HEK293 (cell line): ENCODE data around the gene GAA.

Experiments
- CTCF ChIA-PET: fragments of 350-600 bp; formaldehyde crosslinking; extraction: SDS; loops from one replicate; lab custom pipeline; 2021; ENCODE audit warnings: antibody characterized with exemption; lab: Yijun Ruan, JAX
- POLR2A ChIA-PET: fragments of 300-600 bp; formaldehyde crosslinking; extraction: SDS; loops from one replicate; lab custom pipeline; 2020; ENCODE audit warnings: antibody characterized with exemption, inconsistent platforms; lab: Yijun Ruan, JAX
- H3K27ac ChIP-seq: fragments of 200-500 bp; sonication (Bioruptor generic); 2 replicates; pipeline ENCODE4 v1.5.1; 2014; ENCODE audit warnings: low read depth, low read length, control low read depth, inconsistent platforms; ENCODE audit errors: extremely low read depth
- H3K36me3 ChIP-seq, 2 experiments: fragments of 200-500 bp in 1 of 2; sonication (Bioruptor generic) in 1 of 2; 1 replicate in 1 of 2; 2 replicates in 1 of 2; pipeline ENCODE4 v1.5.1; 2014 to 2017; ENCODE audit warnings: inconsistent platforms in 2 of 2, low read length in 2 of 2; ENCODE audit not compliant: control insufficient read depth in 2 of 2, insufficient read depth in 1 of 2
- H3K4me1 ChIP-seq: fragments of 200-500 bp; sonication (Bioruptor generic); 2 replicates; pipeline ENCODE4 v1.5.1; 2014; ENCODE audit warnings: mild to moderate bottlenecking, low read length, inconsistent platforms; ENCODE audit not compliant: control insufficient read depth, insufficient read depth
- H3K4me3 ChIP-seq: 2 replicates; pipeline ENCODE4 v1.5.1; 2011; ENCODE audit warnings: low read depth, mild to moderate bottlenecking, control low read depth, low read length, moderate library complexity
- H3K9me3 ChIP-seq: fragments of 200-500 bp; sonication (Bioruptor generic); 2 replicates; pipeline ENCODE4 v1.5.1; 2014; ENCODE audit warnings: low read depth, low read length, inconsistent platforms; ENCODE audit not compliant: control insufficient read depth, insufficient read depth
- BCL11A ChIP-seq: fragments of 450-650 bp; formaldehyde crosslinking; IDR thresholded peaks from 2 replicates; pipeline ENCODE4 v1.5.1; 2016; ENCODE audit warnings: low read depth, missing biosample characterization, missing genetic modification characterization
- ELK4 ChIP-seq: IDR thresholded peaks from 2 replicates; pipeline ENCODE4 v1.6.1; 2011; ENCODE audit warnings: mild to moderate bottlenecking, low read depth, low read length, borderline replicate concordance
- KLF7 ChIP-seq: fragments of 450-650 bp; formaldehyde crosslinking; IDR thresholded peaks from 2 replicates; pipeline ENCODE4 v1.5.1; 2016; ENCODE audit warnings: missing biosample characterization, missing genetic modification characterization, borderline replicate concordance
- PATZ1 ChIP-seq: fragments of 450-650 bp; formaldehyde crosslinking; IDR thresholded peaks from 2 replicates; pipeline ENCODE4 v1.5.1; 2016; ENCODE audit warnings: missing biosample characterization, missing genetic modification characterization
- PRDM1 ChIP-seq: fragments of 450-650 bp; formaldehyde crosslinking; IDR thresholded peaks from 2 replicates; pipeline ENCODE4; 2016; ENCODE audit warnings: missing biosample characterization, missing genetic modification characterization
- SCRT2 ChIP-seq: fragments of 450-650 bp; formaldehyde crosslinking; IDR thresholded peaks from 2 replicates; pipeline ENCODE4 v1.5.1; 2016; ENCODE audit warnings: missing biosample characterization, missing genetic modification characterization
- SP3 ChIP-seq: fragments of 450-650 bp; formaldehyde crosslinking; IDR thresholded peaks from 2 replicates; pipeline ENCODE4 v1.5.1; 2016; ENCODE audit warnings: missing biosample characterization, missing genetic modification characterization
- ZBTB1 ChIP-seq: fragments of 450-650 bp; formaldehyde crosslinking; IDR thresholded peaks from 2 replicates; pipeline ENCODE4 v1.5.1; 2016; ENCODE audit warnings: missing biosample characterization, missing genetic modification characterization
- ZFP69B ChIP-seq: fragments of 450-650 bp; formaldehyde crosslinking; IDR thresholded peaks from 2 replicates; pipeline ENCODE4 v1.5.1; 2016; ENCODE audit warnings: missing biosample characterization, missing genetic modification characterization
- ZNF121 ChIP-seq: fragments of 450-650 bp; formaldehyde crosslinking; IDR thresholded peaks from 2 replicates; pipeline ENCODE4 v1.5.1; 2016; ENCODE audit warnings: missing biosample characterization, missing genetic modification characterization
- ZNF132 ChIP-seq: fragments of 450-650 bp; formaldehyde crosslinking; IDR thresholded peaks from 2 replicates; pipeline ENCODE4 v1.5.1; 2017; ENCODE audit warnings: missing biosample characterization, missing genetic modification characterization, borderline replicate concordance
- ZNF155 ChIP-seq: fragments of 450-650 bp; formaldehyde crosslinking; IDR thresholded peaks from 2 replicates; pipeline ENCODE4 v1.5.1; 2016; ENCODE audit warnings: missing biosample characterization, missing genetic modification characterization
- ZNF2 ChIP-seq: fragments of 450-650 bp; formaldehyde crosslinking; IDR thresholded peaks from 2 replicates; pipeline ENCODE4 v1.5.1; 2016; ENCODE audit warnings: missing biosample characterization, missing genetic modification characterization
- ZNF221 ChIP-seq: fragments of 450-650 bp; formaldehyde crosslinking; IDR thresholded peaks from 2 replicates; pipeline ENCODE4 v1.5.1; 2017; ENCODE audit warnings: missing biosample characterization, missing genetic modification characterization, borderline replicate concordance
- ZNF341 ChIP-seq: fragments of 450-650 bp; formaldehyde crosslinking; IDR thresholded peaks from 2 replicates; pipeline ENCODE4; 2016; ENCODE audit warnings: low read depth, missing biosample characterization, missing genetic modification characterization
- ZNF394 ChIP-seq: fragments of 450-650 bp; formaldehyde crosslinking; IDR thresholded peaks from 2 replicates; pipeline ENCODE4 v1.5.1; 2016; ENCODE audit warnings: missing biosample characterization, missing genetic modification characterization, mild to moderate bottlenecking, moderate library complexity, borderline replicate concordance
- ZNF521 ChIP-seq: fragments of 450-650 bp; formaldehyde crosslinking; IDR thresholded peaks from 2 replicates; pipeline ENCODE4 v1.5.1; 2017; ENCODE audit warnings: missing biosample characterization, mild to moderate bottlenecking, missing genetic modification characterization
- ZNF571 ChIP-seq: fragments of 450-650 bp; formaldehyde crosslinking; IDR thresholded peaks from 2 replicates; pipeline ENCODE4 v1.5.0; 2017; ENCODE audit warnings: missing biosample characterization, missing genetic modification characterization
- ZNF580 ChIP-seq: fragments of 450-650 bp; formaldehyde crosslinking; IDR thresholded peaks from 2 replicates; pipeline ENCODE4 v1.5.1; 2016; ENCODE audit warnings: missing biosample characterization, missing genetic modification characterization
- ZNF624 ChIP-seq: fragments of 450-650 bp; formaldehyde crosslinking; IDR thresholded peaks from 2 replicates; pipeline ENCODE4 v1.5.1; 2017; ENCODE audit warnings: missing biosample characterization, missing genetic modification characterization
- ZNF645 ChIP-seq: fragments of 450-650 bp; formaldehyde crosslinking; IDR thresholded peaks from 2 replicates; pipeline ENCODE4; 2016; ENCODE audit warnings: missing biosample characterization, missing genetic modification characterization
- ZNF701 ChIP-seq: fragments of 450-650 bp; formaldehyde crosslinking; IDR thresholded peaks from 2 replicates; pipeline ENCODE4 v1.5.1; 2016; ENCODE audit warnings: missing biosample characterization, missing genetic modification characterization
- ZNF843 ChIP-seq: fragments of 450-650 bp; formaldehyde crosslinking; IDR thresholded peaks from 2 replicates; pipeline ENCODE4 v1.5.1; 2016; ENCODE audit warnings: missing biosample characterization, missing genetic modification characterization
- TF ChIP-seq, protein P1 (sequence below): fragments of 450-650 bp; formaldehyde crosslinking; IDR thresholded peaks from 2 replicates; pipeline ENCODE4 v1.5.1; 2016; ENCODE audit warnings: missing biosample characterization, missing genetic modification characterization
- TF ChIP-seq, protein P2 (sequence below): fragments of 450-650 bp; formaldehyde crosslinking; IDR thresholded peaks from 2 replicates; pipeline ENCODE4 v1.5.1; 2017; ENCODE audit warnings: missing biosample characterization, missing genetic modification characterization

Gene GAA

GRCh38 chr17:80147035-80147822 is 45.8 kb downstream of the GAA start, which contains the start of gene EIF4A3 (continued):
- TF ChIP-seq ZNF843 (0 out of 2 replicates have a peak, but pooled peaks have one; percentile 54), KLF7 (tag by site-specific recombination) (peak; percentile 97), ZNF624 (tag by site-specific recombination) (no peak), ZNF580 (tag by site-specific recombination) (0 out of 2 replicates have a peak, but pooled peaks have one; percentile 13), PATZ1 (tag by site-specific recombination) (peak; percentile 75), SP3 (tag by site-specific recombination) (peak; percentile 99), SCRT2 (tag by site-specific recombination) (no peak), ZNF121 (peak; percentile 67; the same call in 1 of the 2 replicates), ZNF394 (tag by site-specific recombination) (no peak)
- TF ChIP-seq, protein P1, sequence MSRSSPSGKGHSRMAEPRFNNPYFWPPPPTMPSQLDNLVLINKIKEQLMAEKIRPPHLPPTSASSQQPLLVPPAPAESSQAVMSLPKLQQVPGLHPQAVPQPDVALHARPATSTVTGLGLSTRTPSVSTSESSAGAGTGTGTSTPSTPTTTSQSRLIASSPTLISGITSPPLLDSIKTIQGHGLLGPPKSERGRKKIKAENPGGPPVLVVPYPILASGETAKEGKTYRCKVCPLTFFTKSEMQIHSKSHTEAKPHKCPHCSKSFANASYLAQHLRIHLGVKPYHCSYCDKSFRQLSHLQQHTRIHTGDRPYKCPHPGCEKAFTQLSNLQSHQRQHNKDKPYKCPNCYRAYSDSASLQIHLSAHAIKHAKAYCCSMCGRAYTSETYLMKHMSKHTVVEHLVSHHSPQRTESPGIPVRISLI (tag by site-specific recombination) = 0 out of 2 replicates have a peak, but pooled peaks have one; percentile 8
- TF ChIP-seq, protein P2, sequence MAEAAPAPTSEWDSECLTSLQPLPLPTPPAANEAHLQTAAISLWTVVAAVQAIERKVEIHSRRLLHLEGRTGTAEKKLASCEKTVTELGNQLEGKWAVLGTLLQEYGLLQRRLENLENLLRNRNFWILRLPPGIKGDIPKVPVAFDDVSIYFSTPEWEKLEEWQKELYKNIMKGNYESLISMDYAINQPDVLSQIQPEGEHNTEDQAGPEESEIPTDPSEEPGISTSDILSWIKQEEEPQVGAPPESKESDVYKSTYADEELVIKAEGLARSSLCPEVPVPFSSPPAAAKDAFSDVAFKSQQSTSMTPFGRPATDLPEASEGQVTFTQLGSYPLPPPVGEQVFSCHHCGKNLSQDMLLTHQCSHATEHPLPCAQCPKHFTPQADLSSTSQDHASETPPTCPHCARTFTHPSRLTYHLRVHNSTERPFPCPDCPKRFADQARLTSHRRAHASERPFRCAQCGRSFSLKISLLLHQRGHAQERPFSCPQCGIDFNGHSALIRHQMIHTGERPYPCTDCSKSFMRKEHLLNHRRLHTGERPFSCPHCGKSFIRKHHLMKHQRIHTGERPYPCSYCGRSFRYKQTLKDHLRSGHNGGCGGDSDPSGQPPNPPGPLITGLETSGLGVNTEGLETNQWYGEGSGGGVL (tag by site-specific recombination) = peak; percentile 16; the same call in 1 of the 2 replicates

- no peak overlapping the region for H3K27ac ChIP-seq
- no peak for TF ChIP-seq ZBTB1 (tag by site-specific recombination)
- no peak for TF ChIP-seq ZNF221 (tag by site-specific recombination)
- no peak for TF ChIP-seq BCL11A (tag by site-specific recombination)
- no peak for TF ChIP-seq ZFP69B (tag by site-specific recombination)
- no peak for TF ChIP-seq PRDM1
- no peak for TF ChIP-seq ZNF521 (tag by site-specific recombination)
- TF ChIP-seq ZNF155 (tag by site-specific recombination) = no peak
- TF ChIP-seq ZNF701 (tag by site-specific recombination) = no peak
- TF ChIP-seq ZNF645 (tag by site-specific recombination) = no peak
- no peak for TF ChIP-seq ELK4
- no peak for TF ChIP-seq ZNF2
- TF ChIP-seq ZNF571 = no peak
- TF ChIP-seq ZNF341 = no peak
- no peak for TF ChIP-seq ZNF132 (tag by site-specific recombination)
- TF ChIP-seq, all 188 proteins: peak for 0
- Histone ChIP-seq H3K4me3 (no peak overlapping the region), H3K9me3 (no peaks in the 10 kb centered on the region), H3K4me1 (0 out of 2 replicates have a peak, but pooled peaks cover 2% of the 10 kb centered on the region), H3K36me3 (no peaks in the 10 kb centered on the region; a peak in 1 of 3 replicates)
- ChIA-PET POLR2A (no interaction called here), CTCF (interaction anchor here (0.8 kb wide), 1 partner anchor 143 kb away, joined by 3 read pairs; no protein-coding TSS in a partner anchor)
Observed at GRCh38 chr17:80151333-80151732, 50.0 kb downstream of the GAA start.
